ENCODE measurements around the gene ST6GALNAC5.
A peak's percentile ranks its signal among the peaks of the same experiment; 100 is the strongest.
"Not testable (repeated sequence)": the region's sequence is repeated elsewhere in the genome, so short reads cannot be mapped to it uniquely, and the experiment has no call there.

Gene ST6GALNAC5

GRCh38 chr1:76868154-76868882 is 1.0 kb downstream of the ST6GALNAC5 start:
- peak; percentile 16 for DNase-seq

GRCh38 chr1:76868916-76869315 is 1.6 kb downstream of the ST6GALNAC5 start:
- DNase-seq, result no peak

GRCh38 chr1:76870037-76870436 is 2.8 kb downstream of the ST6GALNAC5 start:
- no peak for DNase-seq

GRCh38 chr1:76871355-76871974 is 4.2 kb downstream of the ST6GALNAC5 start:
- no peak for DNase-seq

GRCh38 chr1:76872944-76873343 is 5.7 kb downstream of the ST6GALNAC5 start:
- no peak for DNase-seq

- no peak for DNase-seq
These were observed 9.5 kb downstream of the ST6GALNAC5 start for GRCh38 chr1:76876655-76877395.

- DNase-seq, result not testable (repeated sequence)
These were observed 11.7 kb downstream of the ST6GALNAC5 start for GRCh38 chr1:76879014-76879413.

- DNase-seq, result no peak
These were observed 14.5 kb downstream of the ST6GALNAC5 start for GRCh38 chr1:76881762-76882161.

- no peak for DNase-seq
These were observed 24.8 kb downstream of the ST6GALNAC5 start for GRCh38 chr1:76891931-76892622.

GRCh38 chr1:76892675-76893074 is 25.4 kb downstream of the ST6GALNAC5 start:
- DNase-seq, result no peak

- peak; percentile 49 for DNase-seq
These were observed 34.0 kb downstream of the ST6GALNAC5 start for GRCh38 chr1:76901158-76901767.

GRCh38 chr1:76905876-76906595 is 38.8 kb downstream of the ST6GALNAC5 start:
- DNase-seq, result no peak

- no peak for DNase-seq
These were observed 42.0 kb downstream of the ST6GALNAC5 start for GRCh38 chr1:76909311-76909710.

GRCh38 chr1:76919085-76919484 is 51.8 kb downstream of the ST6GALNAC5 start:
- DNase-seq, result no peak

- DNase-seq, result no peak
These were observed 54.3 kb downstream of the ST6GALNAC5 start for GRCh38 chr1:76921590-76921989.

- DNase-seq, result no peak
These were observed 58.5 kb downstream of the ST6GALNAC5 start for GRCh38 chr1:76925825-76926224.

- DNase-seq, result no peak
These were observed 61.2 kb downstream of the ST6GALNAC5 start for GRCh38 chr1:76928522-76928921.

- DNase-seq, result no peak
These were observed 61.9 kb downstream of the ST6GALNAC5 start for GRCh38 chr1:76929136-76929535.

GRCh38 chr1:76933847-76934815 is 66.9 kb downstream of the ST6GALNAC5 start:
- DNase-seq, result no peak

- no peak for DNase-seq
These were observed 71.0 kb downstream of the ST6GALNAC5 start for GRCh38 chr1:76938304-76938703.
